GM04504 (cell line): Measurements from ENCODE around the gene KCTD16.

Experiments
- DNase-seq: peaks from one replicate; pipeline ENCODE4 v3.0.0-alpha.2; 2012; ENCODE audit warnings: low read depth

The KCTD16 gene

GRCh38 chr5:144531188-144531587 is 360.5 kb downstream of the KCTD16 start:
- DNase-seq = no peak
